Lower lobe of right lung (tissue), 2 donors: Measurements from ENCODE around the gene MGST2. TPM values are rescaled to one million over a fixed set of nuclear protein-coding genes. Genes with fewer than 3 reads are reported as not detected.

Experiments used
- ATAC-seq, 2 donors: fragments of 200-7000 bp; cut with Tn5 transposase; one replicate each; pipeline ENCODE4 v1.9.1; 2020 to 2022; ENCODE audit warnings: mild to moderate bottlenecking in 2 of 2, moderate library complexity in 2 of 2
- DNase-seq: peaks from one replicate; pipeline ENCODE4 v3.0.0-alpha.2; 2020
- H3K27ac ChIP-seq: fragments of 200-600 bp; one replicate; pipeline ENCODE4 v1.8.0; 2022
- H3K27me3 ChIP-seq: fragments of 200-600 bp; one replicate; pipeline ENCODE4 v1.8.0; 2022; ENCODE audit warnings: low read depth
- H3K36me3 ChIP-seq: fragments of 200-600 bp; one replicate; pipeline ENCODE4 v1.8.0; 2022; ENCODE audit warnings: mild to moderate bottlenecking
- H3K4me1 ChIP-seq: fragments of 200-600 bp; one replicate; pipeline ENCODE4 v1.8.0; 2022
- H3K4me3 ChIP-seq: fragments of 200-600 bp; one replicate; pipeline ENCODE4 v1.8.0; 2022; ENCODE audit warnings: mild to moderate bottlenecking
- H3K9me3 ChIP-seq: fragments of 200-600 bp; one replicate; pipeline ENCODE4 v1.8.0; 2022
- intact Hi-C: fragments of 100-400 bp; cut with DNase I; formaldehyde crosslinking; loops from one replicate; pipeline ENCODE4 v1.11.0; 2022
- total RNA-seq: library from RNA; stranded (reverse); fragmentation: NEBNext Ultra II Directional; extraction: Animal tissue kit (Norgen Biotek cat#: 25700); gene quantifications from one replicate; pipeline ENCODE4 v1.2.1, GENCODE V29; 2021
- TF ChIP-seq, protein P1 (sequence below): fragments of 200-600 bp; IDR thresholded peaks from one replicate; pipeline ENCODE4 v1.8.0; 2022; ENCODE audit warnings: antibody characterized with exemption, mild to moderate bottlenecking
- donor health status: DM: no; HTN: yes; CAD: no; lungs with severe emphysema.

The MGST2 gene
- total RNA-seq, 1 donor from 2014 or later, result 79.3 TPM

DNA sequence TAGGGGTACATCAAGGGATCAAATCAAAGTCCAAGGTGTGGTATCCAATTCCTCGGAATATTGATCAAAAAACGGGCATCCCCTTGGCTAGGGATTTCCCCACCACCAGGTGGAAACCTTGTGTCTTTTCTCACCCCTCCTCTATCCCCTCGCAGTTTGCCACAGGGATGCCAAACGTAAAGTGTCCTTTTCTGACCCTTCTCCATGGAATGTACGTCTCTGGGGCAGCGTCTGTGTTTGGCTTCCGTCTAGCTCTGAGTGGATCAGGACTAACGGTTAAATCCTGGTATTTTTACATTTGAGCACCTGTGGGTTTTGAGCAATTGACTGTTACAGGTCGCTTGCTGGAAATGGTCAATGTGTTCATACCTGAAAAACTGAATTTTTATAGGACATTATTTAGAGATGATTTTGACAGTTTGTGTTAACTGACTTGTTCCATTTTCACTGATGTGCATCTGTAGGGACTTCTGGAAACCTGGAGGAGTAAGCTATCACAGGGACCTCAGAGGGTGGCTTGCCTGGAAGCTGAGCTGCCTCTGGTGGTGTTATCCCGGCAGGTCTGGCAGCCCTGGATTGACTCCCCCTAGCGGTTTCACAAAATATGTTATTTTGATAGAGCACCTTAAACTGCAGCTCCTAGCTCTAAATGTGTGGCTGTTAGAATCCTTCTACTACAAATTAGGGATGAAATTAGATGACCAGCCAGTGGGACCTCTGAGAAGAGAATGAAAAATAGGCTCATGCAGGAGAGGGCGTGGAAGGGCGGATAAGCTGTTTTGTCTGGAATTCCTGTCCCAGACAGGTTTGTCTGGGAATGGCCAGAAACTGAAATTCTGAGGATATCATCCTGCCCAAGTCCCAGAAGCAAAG is 8.8 kb upstream of the MGST2 start:
- DNase-seq, result peak; percentile 61
- TF ChIP-seq, protein P1, sequence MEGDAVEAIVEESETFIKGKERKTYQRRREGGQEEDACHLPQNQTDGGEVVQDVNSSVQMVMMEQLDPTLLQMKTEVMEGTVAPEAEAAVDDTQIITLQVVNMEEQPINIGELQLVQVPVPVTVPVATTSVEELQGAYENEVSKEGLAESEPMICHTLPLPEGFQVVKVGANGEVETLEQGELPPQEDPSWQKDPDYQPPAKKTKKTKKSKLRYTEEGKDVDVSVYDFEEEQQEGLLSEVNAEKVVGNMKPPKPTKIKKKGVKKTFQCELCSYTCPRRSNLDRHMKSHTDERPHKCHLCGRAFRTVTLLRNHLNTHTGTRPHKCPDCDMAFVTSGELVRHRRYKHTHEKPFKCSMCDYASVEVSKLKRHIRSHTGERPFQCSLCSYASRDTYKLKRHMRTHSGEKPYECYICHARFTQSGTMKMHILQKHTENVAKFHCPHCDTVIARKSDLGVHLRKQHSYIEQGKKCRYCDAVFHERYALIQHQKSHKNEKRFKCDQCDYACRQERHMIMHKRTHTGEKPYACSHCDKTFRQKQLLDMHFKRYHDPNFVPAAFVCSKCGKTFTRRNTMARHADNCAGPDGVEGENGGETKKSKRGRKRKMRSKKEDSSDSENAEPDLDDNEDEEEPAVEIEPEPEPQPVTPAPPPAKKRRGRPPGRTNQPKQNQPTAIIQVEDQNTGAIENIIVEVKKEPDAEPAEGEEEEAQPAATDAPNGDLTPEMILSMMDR, result peak; percentile 75
- H3K36me3 ChIP-seq, result no peaks in the 10 kb centered on the region
- peaks cover 16% of the 10 kb centered on the region for H3K4me1 ChIP-seq
- intact Hi-C loops, result no loop called here
- H3K9me3 ChIP-seq, result no peaks in the 10 kb centered on the region
- no peak overlapping the region for H3K27ac ChIP-seq
- no peak overlapping the region for H3K4me3 ChIP-seq
- peak; percentile 82 to 87 for ATAC-seq
- H3K27me3 ChIP-seq, result no peaks in the 10 kb centered on the region

- no peak for DNase-seq
- peaks cover 16% of the 10 kb centered on the region for H3K4me1 ChIP-seq
- no peaks in the 10 kb centered on the region for H3K9me3 ChIP-seq
- H3K27me3 ChIP-seq, result no peaks in the 10 kb centered on the region
- H3K27ac ChIP-seq, result no peak overlapping the region
- intact Hi-C loops, result no loop called here
- ATAC-seq, result no peak
- H3K4me3 ChIP-seq, result no peak overlapping the region
- H3K36me3 ChIP-seq, result no peaks in the 10 kb centered on the region
- TF ChIP-seq, protein P1, result no peak
Observed at GRCh38 chr4:139658185-139658584, 7.4 kb upstream of the MGST2 start.

DNA sequence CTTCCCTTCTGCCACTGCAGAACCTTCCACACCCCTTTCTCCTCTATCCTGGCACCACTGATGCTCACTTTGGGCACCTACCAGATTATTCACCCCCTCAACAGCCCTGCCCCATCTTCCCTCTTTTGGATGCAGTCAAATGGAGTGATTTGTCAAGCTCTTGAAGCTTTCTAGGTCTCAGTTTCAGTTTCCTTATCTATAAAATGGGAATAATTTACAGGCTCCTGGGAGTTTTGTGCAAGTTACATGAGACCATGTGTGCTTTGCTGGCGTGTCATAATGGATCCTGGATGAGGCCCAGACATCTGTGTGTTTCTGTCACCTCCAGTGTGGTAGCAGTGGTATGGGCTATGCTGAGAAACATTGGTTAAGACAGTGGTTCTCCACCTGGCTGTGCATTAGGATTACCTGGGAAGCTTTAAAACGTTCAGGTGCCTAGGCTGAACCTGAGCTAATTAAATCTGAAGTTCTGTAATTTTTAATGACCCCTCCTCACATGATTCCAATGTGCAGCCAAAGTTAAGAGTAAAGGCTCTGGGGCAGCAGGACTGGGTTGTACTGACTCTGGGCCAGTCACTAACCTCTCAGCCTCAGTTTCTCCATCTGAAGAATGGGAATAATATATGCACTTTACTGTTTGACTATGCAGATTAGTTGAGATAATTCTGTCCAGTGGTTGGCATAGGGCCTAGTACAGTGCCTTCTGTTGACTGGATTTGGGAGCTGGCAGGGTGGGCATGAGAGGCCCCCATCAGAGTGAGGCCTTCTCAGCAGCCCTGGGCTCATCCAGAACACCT is 6.8 kb upstream of the MGST2 start:
- Histone ChIP-seq H3K27ac (no peak overlapping the region), H3K27me3 (no peaks in the 10 kb centered on the region), H3K4me1 (peaks cover 16% of the 10 kb centered on the region), H3K9me3 (no peaks in the 10 kb centered on the region), H3K4me3 (no peak overlapping the region), H3K36me3 (no peaks in the 10 kb centered on the region)
- TF ChIP-seq, protein P1, result no peak
- ATAC-seq, result no peak
- intact Hi-C loops, result no loop called here
- no peak for DNase-seq

- intact Hi-C loops, result no loop called here
- no peak for ATAC-seq
- no peaks in the 10 kb centered on the region for H3K27me3 ChIP-seq
- H3K36me3 ChIP-seq, result no peaks in the 10 kb centered on the region
- no peaks in the 10 kb centered on the region for H3K9me3 ChIP-seq
- H3K4me1 ChIP-seq, result peaks cover 17% of the 10 kb centered on the region
- no peak for DNase-seq
- no peak overlapping the region for H3K27ac ChIP-seq
- no peak overlapping the region for H3K4me3 ChIP-seq
- TF ChIP-seq, protein P1, result no peak
Observed at GRCh38 chr4:139659735-139660424, 5.7 kb upstream of the MGST2 start.

DNA sequence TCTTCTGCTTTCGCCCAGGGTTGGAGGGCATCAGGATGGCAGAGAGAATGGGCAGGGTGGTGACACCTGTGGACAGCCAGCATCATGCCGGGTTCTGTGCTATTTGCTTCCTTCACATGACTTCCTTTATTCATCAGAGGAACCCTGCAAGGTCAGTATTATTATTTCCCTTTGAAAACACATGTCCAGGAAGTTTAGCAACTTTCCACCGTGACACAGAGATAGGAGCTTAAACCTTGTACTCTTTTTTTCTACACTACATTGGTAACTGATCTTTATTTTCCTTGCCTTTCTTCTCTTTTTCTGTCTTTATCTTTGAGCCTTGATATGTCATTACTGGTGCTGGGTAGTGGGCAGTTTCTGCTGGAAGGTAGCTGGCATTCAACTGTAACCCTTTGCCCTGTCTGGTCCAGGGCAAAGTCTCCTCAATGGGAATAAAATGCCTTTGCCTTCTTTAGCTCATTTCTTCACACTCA is 5.0 kb upstream of the MGST2 start:
- no peaks in the 10 kb centered on the region for H3K36me3 ChIP-seq

More for the DNA sequence above, 5.0 kb upstream of the MGST2 start:
- DNase-seq (no peak), ATAC-seq (no peak)
- no peaks in the 10 kb centered on the region for H3K9me3 ChIP-seq
- H3K27ac ChIP-seq, result peak overlapping the region; percentile 6
- H3K4me1 ChIP-seq, result peaks cover 24% of the 10 kb centered on the region
- H3K27me3 ChIP-seq, result no peaks in the 10 kb centered on the region
- intact Hi-C loops, result no loop called here
- TF ChIP-seq, protein P1, result no peak
- H3K4me3 ChIP-seq, result no peak overlapping the region
